Naive thymus-derived CD4-positive, alpha-beta T cell (primary cell): ENCODE results near the gene LOXL1. TPM values are rescaled to one million over a fixed set of nuclear protein-coding genes. Genes with fewer than 3 reads are reported as not detected.

ENCODE experiments used
- ATAC-seq: fragments of 150-1000 bp; cut with Tn5 transposase; 2 replicates; pipeline ENCODE4 v1.10.0; 2021; ENCODE audit warnings: mild to moderate bottlenecking, moderate library complexity
- CTCF ChIA-PET: fragments of 350-600 bp; sonication (Branson Sonifier 250); formaldehyde crosslinking; loops from one replicate; lab custom pipeline; 2021; ENCODE audit warnings: antibody characterized with exemption; lab: Charles Lee
- POLR2A ChIA-PET: fragments of 350-600 bp; sonication (Branson Sonifier 250); formaldehyde crosslinking; loops from one replicate; lab custom pipeline; 2021; ENCODE audit warnings: antibody characterized with exemption, inconsistent platforms; lab: Charles Lee
- DNase-seq, 9 donors: peaks; one replicate each; pipeline versions ENCODE4 v3.0.0 to v3.0.0-alpha.2; 2020 to 2022; ENCODE audit warnings: mixed read lengths in 1 of 9
- H3K27ac ChIP-seq: one replicate; pipeline ENCODE4 v1.7.0; 2013; ENCODE audit warnings: mild to moderate bottlenecking, low read depth, low read length, moderate library complexity
- H3K27me3 ChIP-seq, 2 donors: one replicate each; pipeline ENCODE4 v1.7.0; 2013; ENCODE audit warnings: low read length in 2 of 2, mild to moderate bottlenecking in 2 of 2, moderate library complexity in 2 of 2; ENCODE audit not compliant: control insufficient read depth in 2 of 2, insufficient read depth in 2 of 2
- H3K36me3 ChIP-seq, 3 experiments: 1 replicate in 2 of 3; 2 replicates in 1 of 3; pipeline ENCODE4 v1.7.0; 2013; ENCODE audit warnings: low read length in 3 of 3, mild to moderate bottlenecking in 3 of 3, moderate library complexity in 1 of 3; ENCODE audit not compliant: insufficient read depth in 3 of 3, control insufficient read depth in 2 of 3
- H3K4me1 ChIP-seq, 2 donors: one replicate each; pipeline ENCODE4 v1.7.0; 2013; ENCODE audit warnings: low read length in 2 of 2, mild to moderate bottlenecking in 2 of 2, moderate library complexity in 1 of 2; ENCODE audit not compliant: control insufficient read depth in 2 of 2, insufficient read depth in 2 of 2
- H3K4me3 ChIP-seq: 2 replicates; pipeline ENCODE4 v1.7.0; 2013; ENCODE audit warnings: mild to moderate bottlenecking, low read length
- H3K9me3 ChIP-seq, 3 experiments: 1 replicate in 2 of 3; 2 replicates in 1 of 3; pipeline ENCODE4 v1.7.0; 2013; ENCODE audit warnings: low read length in 3 of 3; ENCODE audit not compliant: control insufficient read depth in 2 of 3
- H3K27ac Mint-ChIP-seq, 9 donors: one replicate each; pipeline ENCODE4 v1.8.0; 2020 to 2022; ENCODE audit warnings: mixed read lengths in 9 of 9, mild to moderate bottlenecking in 8 of 9, moderate library complexity in 5 of 9, inconsistent platforms in 2 of 9
- H3K27me3 Mint-ChIP-seq, 5 donors: one replicate each; pipeline ENCODE4 v1.8.0; 2021 to 2022; ENCODE audit warnings: mixed read lengths in 5 of 5, mild to moderate bottlenecking in 1 of 5
- H3K36me3 Mint-ChIP-seq, 5 donors: one replicate each; pipeline ENCODE4 v1.8.0; 2020 to 2022; ENCODE audit warnings: mixed read lengths in 5 of 5, mild to moderate bottlenecking in 3 of 5, inconsistent platforms in 1 of 5
- H3K4me1 Mint-ChIP-seq, 7 donors: one replicate each; pipeline ENCODE4 v1.8.0; 2020 to 2022; ENCODE audit warnings: mixed read lengths in 7 of 7, mild to moderate bottlenecking in 3 of 7, inconsistent platforms in 1 of 7
- H3K4me3 Mint-ChIP-seq, 10 donors: one replicate each; pipeline ENCODE4 v1.8.0; 2020 to 2022; ENCODE audit warnings: mild to moderate bottlenecking in 10 of 10, mixed read lengths in 10 of 10, moderate library complexity in 6 of 10, inconsistent platforms in 2 of 10
- H3K9me3 Mint-ChIP-seq, 11 donors: one replicate each; pipeline ENCODE4 v1.8.0; 2020 to 2022; ENCODE audit warnings: mixed read lengths in 11 of 11, mild to moderate bottlenecking in 4 of 11, inconsistent platforms in 1 of 11, moderate library complexity in 1 of 11
- intact Hi-C, 2 donors: fragments of 100-400 bp; cut with micrococcal nuclease; formaldehyde crosslinking; loops; one replicate each; pipeline ENCODE4 v1.15.1; 2023
- polyA plus RNA-seq, 2 donors: library from polyadenylated mRNA; unstranded; fragments of 300-500 nt; fragmentation: Illumina TruSeq; gene quantifications; one replicate each; pipeline ENCODE4 v1.2.3, GENCODE V29; 2021
- total RNA-seq, 6 experiments: library from RNA in 5 of 6; stranded (reverse) in 5 of 6; gene quantifications; 1 replicate in 5 of 6; 2 replicates in 1 of 6; pipeline ENCODE4 v1.2.3 and lab custom pipeline; 2021 to 2026

LOXL1 gene
- total and polyA plus RNA-seq, 7 experiments from 2014 or later, result 0.49 to 2.3 (median 1.3) TPM

DNA sequence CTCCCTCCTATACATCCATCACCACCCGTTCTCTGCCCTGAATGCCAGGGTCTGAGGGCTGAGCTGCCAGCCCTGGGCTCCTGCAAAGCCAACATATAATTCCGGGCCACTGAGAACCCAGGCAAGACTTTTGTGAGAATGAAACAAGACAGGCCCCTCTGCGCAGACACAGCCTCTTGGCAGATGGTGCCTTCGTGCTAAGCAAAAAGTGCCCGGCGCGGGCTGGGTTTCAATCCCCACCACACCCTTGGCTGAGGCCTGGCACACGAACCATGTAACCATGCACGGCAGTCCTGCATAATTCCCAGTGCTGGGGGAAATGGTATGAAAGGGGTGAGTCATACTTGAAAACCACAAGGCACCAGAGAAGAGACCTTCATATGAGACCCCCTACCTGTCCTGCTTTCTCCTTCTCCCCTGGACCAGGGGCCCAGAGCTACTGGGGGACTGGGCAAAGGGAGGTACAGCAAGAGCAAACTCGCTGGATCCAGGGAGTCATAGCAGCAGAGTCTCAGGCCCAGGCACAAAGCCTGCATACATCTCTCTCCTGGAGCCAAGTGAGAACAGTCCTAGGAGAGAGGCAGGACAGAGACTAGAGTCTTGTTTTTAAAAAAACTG is 26.1 kb upstream of the LOXL1 start:
- no peak overlapping the region for H3K4me3 ChIP-seq
- intact Hi-C loops, result no loop called here
- Mint-ChIP-seq H3K4me1 (peaks cover 0 to 6% (median 0%) of the 10 kb centered on the region in 7 donors), H3K4me3 (no peak overlapping the region), H3K9me3 (peaks cover 0 to 1% (median 0%) of the 10 kb centered on the region in 11 donors), H3K27ac (no peak overlapping the region), H3K36me3 (peaks cover 0 to 7% (median 4%) of the 10 kb centered on the region in 5 donors), H3K27me3 (peaks cover 0 to 3% (median 0%) of the 10 kb centered on the region in 5 donors)
- CTCF ChIA-PET, result no interaction called here
- no peaks in the 10 kb centered on the region for H3K4me1 ChIP-seq
- H3K36me3 ChIP-seq, result no peaks in the 10 kb centered on the region
- POLR2A ChIA-PET, result no interaction called here
- no peaks in the 10 kb centered on the region for H3K9me3 ChIP-seq
- no peaks in the 10 kb centered on the region for H3K27me3 ChIP-seq
- ATAC-seq (no peak), DNase-seq (no peak)
- no peak overlapping the region for H3K27ac ChIP-seq

DNA sequence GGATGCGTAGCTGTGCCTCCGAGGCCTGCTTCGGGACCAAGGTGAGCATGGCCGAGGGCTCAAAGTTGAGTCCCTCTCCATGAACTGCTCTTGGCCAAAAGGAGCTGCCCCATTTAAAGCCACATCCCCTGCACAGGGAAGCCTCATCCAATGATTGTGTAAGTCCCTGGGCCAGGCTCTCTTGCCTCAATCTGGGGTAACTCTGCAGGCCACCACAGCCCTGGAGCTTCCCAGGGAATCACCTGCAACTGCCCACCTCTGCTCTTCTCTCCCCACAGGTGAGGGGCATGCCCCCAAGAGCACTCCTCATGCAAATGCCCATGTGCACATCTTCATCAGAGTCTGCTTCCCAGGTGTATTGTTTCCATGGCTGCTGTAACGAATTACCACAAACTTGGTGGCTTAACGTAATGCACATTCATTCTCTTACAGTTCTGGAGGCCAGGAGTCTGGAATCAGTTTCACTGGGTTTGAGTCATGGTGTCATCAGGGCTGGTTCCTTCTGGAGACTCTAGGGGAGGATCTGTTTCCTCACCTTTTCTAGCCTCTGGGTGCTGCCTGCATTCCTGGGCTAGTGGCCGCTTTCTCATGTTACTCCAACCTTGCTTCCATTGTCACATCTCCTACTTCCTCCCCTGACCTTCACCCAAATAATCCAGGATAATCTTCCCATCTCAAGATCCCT is 25.0 kb upstream of the LOXL1 start:
- Mint-ChIP-seq H3K27me3 (peaks cover 0 to 1% (median 0%) of the 10 kb centered on the region in 5 donors), H3K4me3 (no peak overlapping the region), H3K27ac (peak overlapping the region in 1 of 9 donors; percentile 45), H3K36me3 (peaks cover 0 to 7% (median 4%) of the 10 kb centered on the region in 5 donors), H3K9me3 (peaks cover 0 to 1% (median 0%) of the 10 kb centered on the region in 11 donors), H3K4me1 (peaks cover 0 to 6% (median 0%) of the 10 kb centered on the region in 7 donors)
- ATAC-seq, result no peak
- intact Hi-C loops, result no loop called here
- ChIA-PET POLR2A (no interaction called here), CTCF (no interaction called here)
- H3K9me3 ChIP-seq, result no peaks in the 10 kb centered on the region
- H3K36me3 ChIP-seq, result no peaks in the 10 kb centered on the region
- no peak overlapping the region for H3K4me3 ChIP-seq
- H3K4me1 ChIP-seq, result no peaks in the 10 kb centered on the region
- no peak overlapping the region for H3K27ac ChIP-seq
- H3K27me3 ChIP-seq, result no peaks in the 10 kb centered on the region
- no peak for DNase-seq

DNA sequence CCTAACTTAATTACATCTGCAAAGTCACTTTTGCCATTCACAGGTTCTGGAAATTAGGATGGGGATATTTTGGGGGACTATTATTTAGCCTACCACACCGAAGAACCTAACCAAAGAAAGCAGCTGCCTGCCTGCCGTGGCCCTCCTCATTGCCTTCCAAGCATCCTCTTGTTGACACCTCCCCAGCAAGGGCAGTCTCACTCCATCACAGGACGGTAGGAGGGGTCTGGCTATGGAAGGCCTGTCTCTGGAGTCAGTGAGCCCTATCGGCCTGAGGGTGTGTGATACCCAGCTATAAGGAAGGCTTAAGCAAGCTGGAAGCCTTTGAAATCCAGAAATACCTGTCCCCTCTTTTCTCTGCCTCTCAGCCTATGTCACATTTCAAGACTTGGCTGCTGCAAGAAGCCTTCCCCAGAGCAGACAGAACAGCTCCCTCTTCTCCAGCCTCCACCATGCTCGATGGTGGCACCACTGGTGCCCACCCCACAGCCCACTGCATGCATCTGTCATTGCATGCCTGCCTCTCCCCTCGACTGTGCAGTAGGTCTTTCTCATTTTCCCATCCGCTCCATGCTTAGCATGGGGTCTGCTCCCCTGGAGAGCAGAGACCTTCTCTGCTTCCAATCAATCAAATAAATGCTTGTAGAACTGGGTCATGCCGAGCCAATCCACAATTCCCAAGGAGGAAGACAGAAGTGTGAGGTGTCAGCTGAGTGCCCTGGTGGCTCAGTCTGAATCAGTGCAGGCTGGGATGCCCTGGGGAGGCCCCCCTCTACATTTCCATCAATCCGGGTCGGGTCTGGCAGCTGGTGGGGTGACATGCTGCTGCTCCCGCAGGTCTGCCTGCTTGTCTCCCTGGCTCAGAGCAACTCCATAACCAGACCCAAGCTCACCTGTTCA is 23.9 kb upstream of the LOXL1 start:
- H3K27ac Mint-ChIP-seq, result no peak overlapping the region

GRCh38 chr15:73904026-73904815 is 22.0 kb upstream of the LOXL1 start:
- DNase-seq (no peak), ATAC-seq (no peak)
- intact Hi-C loops, result no loop called here
- no peak overlapping the region for H3K27ac ChIP-seq
- peak overlapping the region in 1 of 9 donors; percentile 53 for H3K27ac Mint-ChIP-seq
- no peaks in the 10 kb centered on the region for H3K4me1 ChIP-seq
- peaks cover 0 to 14% (median 4%) of the 10 kb centered on the region in 5 donors for H3K36me3 Mint-ChIP-seq
- CTCF ChIA-PET, result interaction anchor here (0.5 kb wide), 1 partner anchor 570 kb away, joined by 5 read pairs; no protein-coding TSS in a partner anchor
- peaks cover 0 to 1% (median 0%) of the 10 kb centered on the region in 5 donors for H3K27me3 Mint-ChIP-seq
- no peak overlapping the region for H3K4me3 ChIP-seq
- H3K36me3 ChIP-seq, result no peaks in the 10 kb centered on the region
- H3K27me3 ChIP-seq, result no peaks in the 10 kb centered on the region
- H3K4me1 Mint-ChIP-seq, result peaks cover 0 to 17% (median 0%) of the 10 kb centered on the region in 7 donors
- no peak overlapping the region for H3K4me3 Mint-ChIP-seq
- H3K9me3 Mint-ChIP-seq, result peaks cover 0 to 1% (median 0%) of the 10 kb centered on the region in 11 donors
- no peaks in the 10 kb centered on the region for H3K9me3 ChIP-seq
- POLR2A ChIA-PET, result no interaction called here

More for the DNA sequence above, 23.9 kb upstream of the LOXL1 start:
- no peak for DNase-seq
- ATAC-seq, result no peak
- intact Hi-C loops, result no loop called here
- H3K27ac ChIP-seq, result no peak overlapping the region
- CTCF ChIA-PET, result no interaction called here
- Mint-ChIP-seq H3K9me3 (peaks cover 0 to 1% (median 0%) of the 10 kb centered on the region in 11 donors), H3K4me3 (no peak overlapping the region), H3K27me3 (peaks cover 0 to 1% (median 0%) of the 10 kb centered on the region in 5 donors), H3K36me3 (peaks cover 0 to 9% (median 4%) of the 10 kb centered on the region in 5 donors), H3K4me1 (peaks cover 0 to 10% (median 0%) of the 10 kb centered on the region in 7 donors)
- POLR2A ChIA-PET, result no interaction called here
- no peaks in the 10 kb centered on the region for H3K36me3 ChIP-seq
- H3K9me3 ChIP-seq, result no peaks in the 10 kb centered on the region
- no peak overlapping the region for H3K4me3 ChIP-seq
- no peaks in the 10 kb centered on the region for H3K4me1 ChIP-seq
- no peaks in the 10 kb centered on the region for H3K27me3 ChIP-seq

DNA sequence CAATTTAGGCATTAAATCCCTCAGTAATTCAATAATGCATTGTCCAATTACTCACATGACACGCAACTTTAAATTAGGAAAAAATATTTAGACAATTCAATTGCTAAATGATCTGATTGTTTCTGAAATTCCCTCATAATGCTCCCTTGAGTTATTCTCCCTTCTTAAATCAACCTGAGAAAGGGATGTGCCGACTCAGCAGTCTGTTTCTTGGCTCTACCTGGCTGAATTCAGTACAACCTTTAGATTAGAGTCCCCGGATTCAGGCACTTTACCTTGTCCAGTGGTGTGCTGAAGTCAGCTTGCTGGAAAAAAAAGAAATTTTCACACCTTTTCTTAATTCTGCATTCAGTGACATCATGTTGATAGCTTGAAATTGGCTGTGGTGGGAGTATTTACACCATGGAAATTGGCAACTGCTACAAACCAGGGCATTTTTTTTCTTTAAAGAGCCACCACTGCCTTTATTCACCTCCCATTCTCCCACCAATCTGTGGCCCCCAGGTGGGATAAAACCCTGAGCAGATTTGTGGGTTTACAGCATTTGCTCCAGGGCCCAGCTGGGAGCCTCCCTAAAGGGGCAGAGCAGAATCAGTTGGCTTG is 20.9 kb upstream of the LOXL1 start:
- no peak overlapping the region for H3K27ac Mint-ChIP-seq
- ChIA-PET CTCF (interaction anchor here (3.6 kb wide), 1 partner anchor 30 kb away, joined by 20 read pairs; no protein-coding TSS in a partner anchor), POLR2A (no interaction called here)
- no peak overlapping the region for H3K4me3 Mint-ChIP-seq
- no peak for ATAC-seq
- H3K27me3 Mint-ChIP-seq, result peaks cover 0 to 1% (median 0%) of the 10 kb centered on the region in 5 donors
- Histone ChIP-seq H3K9me3 (no peaks in the 10 kb centered on the region), H3K36me3 (no peaks in the 10 kb centered on the region), H3K4me3 (no peak overlapping the region), H3K4me1 (no peaks in the 10 kb centered on the region), H3K27ac (no peak overlapping the region), H3K27me3 (no peaks in the 10 kb centered on the region)
- H3K9me3 Mint-ChIP-seq, result peaks cover 0 to 1% (median 0%) of the 10 kb centered on the region in 11 donors
- DNase-seq, result no peak
- H3K36me3 Mint-ChIP-seq, result peaks cover 0 to 19% (median 4%) of the 10 kb centered on the region in 5 donors
- intact Hi-C loops, result no loop called here
- peaks cover 0 to 17% (median 0%) of the 10 kb centered on the region in 7 donors for H3K4me1 Mint-ChIP-seq
